Breast epithelium (tissue), 4 donors: ENCODE measurements around the gene IL12RB2. TPM values are rescaled to one million over a fixed set of nuclear protein-coding genes. Genes with fewer than 3 reads are reported as not detected.

ENCODE experiments used
- DNase-seq, 2 donors: peaks; one replicate each; pipeline ENCODE4 v3.0.0-alpha.2; 2019; ENCODE audit warnings: low spot score in 2 of 2
- H3K27ac ChIP-seq, 2 donors: fragments of 200-600 bp; sonication (generic) in 1 of 2; one replicate each; pipeline ENCODE4 v1.5.1; 2016 to 2019; ENCODE audit warnings: mild to moderate bottlenecking in 1 of 2
- H3K27me3 ChIP-seq, 2 donors: fragments of 200-600 bp; sonication (generic) in 1 of 2; one replicate each; pipeline versions ENCODE4 v1.5.1 to v1.6.0; 2017 to 2019; ENCODE audit warnings: control low read depth in 1 of 2, mild to moderate bottlenecking in 1 of 2
- H3K36me3 ChIP-seq: fragments of 200-600 bp; one replicate; pipeline ENCODE4 v1.5.1; 2019
- H3K4me1 ChIP-seq, 2 donors: fragments of 200-600 bp; sonication (generic); one replicate each; pipeline ENCODE4 v1.5.1; 2016 to 2019; ENCODE audit warnings: control low read depth in 1 of 2
- H3K4me3 ChIP-seq, 3 donors: fragments of 200-600 bp; sonication (generic); 1 replicate in 2 of 3; 2 replicates in 1 of 3; pipeline ENCODE4 v1.5.1; 2016 to 2019; ENCODE audit warnings: mild to moderate bottlenecking in 3 of 3, moderate library complexity in 2 of 3
- H3K9me3 ChIP-seq, 2 donors: fragments of 200-600 bp; sonication (generic) in 1 of 2; one replicate each; pipeline ENCODE4 v1.5.1; 2016 to 2019; ENCODE audit warnings: control low read depth in 1 of 2
- CTCF ChIP-seq, 3 donors: fragments of 450-650 bp; IDR thresholded peaks; one replicate each; pipeline ENCODE4 v1.5.1; 2016 to 2017; ENCODE audit warnings: antibody characterized with exemption in 3 of 3, mild to moderate bottlenecking in 3 of 3, moderate library complexity in 3 of 3
- POLR2A ChIP-seq: fragments of 450-650 bp; IDR thresholded peaks from one replicate; pipeline ENCODE4 v1.6.1; 2016; ENCODE audit warnings: antibody characterized with exemption, mild to moderate bottlenecking, moderate library complexity
- POLR2AphosphoS5 ChIP-seq, 3 donors: sonication (generic); formaldehyde crosslinking; IDR thresholded peaks; one replicate each; pipeline ENCODE4 v1.6.1; 2017; ENCODE audit warnings: antibody characterized with exemption in 3 of 3
- intact Hi-C: fragments of 100-400 bp; cut with DNase I; formaldehyde crosslinking; loops from one replicate; pipeline ENCODE4 v1.15.1; 2023; ENCODE audit warnings: low total_unique reads
- total RNA-seq, 3 donors: library from RNA; depleted of rRNA; stranded (reverse); fragments of >200 nt; gene quantifications; one replicate each; pipeline ENCODE4 v1.1.0, GENCODE V29; 2016

The IL12RB2 gene
- total RNA-seq, 3 donors from 2014 or later, result 0.33 to 5.1 (median 0.59) TPM

- H3K36me3 ChIP-seq, result no peaks in the 10 kb centered on the region
- no peaks in the 10 kb centered on the region for H3K9me3 ChIP-seq
- DNase-seq, result no peak
- H3K4me3 ChIP-seq, result no peak overlapping the region
- H3K4me1 ChIP-seq, result no peaks in the 10 kb centered on the region
- no peak overlapping the region for H3K27ac ChIP-seq
- intact Hi-C loops, result no loop called here
- no peaks in the 10 kb centered on the region for H3K27me3 ChIP-seq
- TF ChIP-seq POLR2AphosphoS5 (IDR thresholded peaks at IDR 0.05), result no peak
Observed at GRCh38 chr1:67322442-67322841, 14.8 kb downstream of the IL12RB2 start.

DNA sequence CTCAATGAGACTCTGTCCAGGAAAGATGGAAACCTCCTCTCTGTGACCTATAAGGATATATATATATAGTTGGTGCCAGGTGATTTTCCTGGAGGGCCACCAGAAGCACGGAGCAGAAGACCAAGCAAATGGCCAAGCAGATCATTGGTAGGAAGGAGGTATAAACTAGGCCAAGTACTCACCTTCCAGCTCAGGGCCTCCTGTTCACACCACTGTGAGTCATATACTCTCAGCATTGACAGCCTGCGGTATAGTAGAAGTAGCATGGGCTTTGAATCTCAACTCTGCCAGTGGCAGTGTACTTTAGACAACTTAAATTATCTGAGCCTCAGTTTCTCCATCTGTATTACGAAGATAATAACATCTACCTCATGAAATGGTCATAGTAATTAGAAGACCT is 15.4 kb downstream of the IL12RB2 start:
- no peak for DNase-seq
- no peaks in the 10 kb centered on the region for H3K9me3 ChIP-seq
- no peaks in the 10 kb centered on the region for H3K36me3 ChIP-seq
- H3K27me3 ChIP-seq, result no peaks in the 10 kb centered on the region
- TF ChIP-seq CTCF (IDR thresholded peaks at IDR 0.05) (no peak), POLR2AphosphoS5 (IDR thresholded peaks at IDR 0.05) (no peak), POLR2A (no peak)
- no peak overlapping the region for H3K27ac ChIP-seq
- no peaks in the 10 kb centered on the region for H3K4me1 ChIP-seq
- intact Hi-C loops, result no loop called here
- H3K4me3 ChIP-seq, result no peak overlapping the region

- intact Hi-C loops, result no loop called here
- TF ChIP-seq POLR2AphosphoS5 (IDR thresholded peaks at IDR 0.05) (no peak), CTCF (IDR thresholded peaks at IDR 0.05) (no peak), POLR2A (no peak)
- no peak for DNase-seq
- no peak overlapping the region for H3K27ac ChIP-seq
- no peaks in the 10 kb centered on the region for H3K36me3 ChIP-seq
- no peaks in the 10 kb centered on the region for H3K9me3 ChIP-seq
- H3K27me3 ChIP-seq, result no peaks in the 10 kb centered on the region
- no peaks in the 10 kb centered on the region for H3K4me1 ChIP-seq
- no peak overlapping the region for H3K4me3 ChIP-seq
Observed at GRCh38 chr1:67324068-67324467, 16.4 kb downstream of the IL12RB2 start.

DNA sequence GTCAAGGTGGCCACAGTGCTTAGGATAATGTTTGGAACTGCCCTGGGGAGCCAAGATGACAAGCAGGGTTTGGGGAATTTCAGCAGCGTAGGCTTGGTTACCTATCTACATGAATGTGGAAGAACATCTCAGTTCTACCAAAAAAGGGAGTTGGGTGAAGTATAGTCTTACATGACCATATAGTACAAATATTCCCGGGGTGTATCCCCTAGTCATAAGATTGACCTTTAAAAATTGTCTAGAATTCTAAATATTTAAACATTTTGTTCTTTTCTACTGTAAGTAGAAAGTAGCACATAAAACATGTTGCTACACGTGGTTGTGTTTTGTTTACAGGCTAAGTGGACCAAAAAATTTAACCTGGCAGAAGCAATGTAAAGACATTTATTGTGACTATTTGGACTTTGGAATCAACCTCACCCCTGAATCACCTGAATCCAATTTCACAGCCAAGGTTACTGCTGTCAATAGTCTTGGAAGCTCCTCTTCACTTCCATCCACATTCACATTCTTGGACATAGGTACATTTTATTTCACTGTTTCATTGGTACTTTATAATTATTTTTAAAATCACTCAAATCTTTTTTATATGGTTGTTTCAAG is 20.3 kb downstream of the IL12RB2 start:
- intact Hi-C loops, result no loop called here
- Histone ChIP-seq H3K27ac (no peak overlapping the region), H3K27me3 (no peaks in the 10 kb centered on the region), H3K4me3 (no peak overlapping the region), H3K36me3 (no peaks in the 10 kb centered on the region), H3K4me1 (no peaks in the 10 kb centered on the region), H3K9me3 (no peaks in the 10 kb centered on the region)
- DNase-seq, result no peak
- no peak for TF ChIP-seq POLR2AphosphoS5 (IDR thresholded peaks at IDR 0.05)
- no peak for TF ChIP-seq POLR2A
- no peak for TF ChIP-seq CTCF (IDR thresholded peaks at IDR 0.05)

DNA sequence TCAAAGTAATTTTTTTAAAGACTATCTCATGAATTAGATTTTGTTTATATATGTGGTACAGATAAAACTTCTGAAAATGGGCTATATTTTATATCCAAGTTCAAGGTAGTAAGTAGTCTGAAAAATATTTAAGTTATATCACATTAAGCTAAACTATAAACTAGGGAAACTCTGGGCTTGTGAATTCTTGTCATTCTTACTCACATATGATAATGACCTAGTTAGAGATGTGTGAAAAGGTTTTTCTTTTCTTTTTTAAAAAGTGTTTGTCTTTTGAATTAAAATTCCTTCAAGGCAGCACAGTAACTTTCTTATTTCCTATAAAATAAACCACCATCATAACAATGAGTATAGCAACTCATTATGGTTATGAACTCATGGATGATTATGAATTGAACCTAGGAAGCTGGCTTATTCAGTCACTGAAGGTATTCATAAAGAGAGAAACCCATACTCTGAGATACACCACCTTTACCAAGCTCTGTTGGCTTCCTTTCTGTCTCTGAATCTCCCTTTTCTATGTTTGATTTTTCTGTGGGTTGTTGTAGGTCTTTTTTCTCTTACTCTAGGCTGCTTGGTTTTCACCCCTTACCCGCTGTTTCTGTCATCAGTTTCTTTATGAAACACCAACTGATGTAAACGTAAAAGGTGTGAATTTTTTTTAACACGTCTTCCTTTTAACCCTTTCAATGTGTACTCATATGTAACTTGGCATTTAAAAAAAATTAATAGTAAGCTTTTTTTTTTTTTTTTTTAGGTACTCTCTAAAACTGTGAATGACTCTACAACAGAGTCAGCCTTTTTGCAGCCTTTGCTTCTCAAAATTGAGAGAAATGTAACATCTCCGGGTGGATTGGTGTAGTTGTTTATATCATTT is 25.2 kb downstream of the IL12RB2 start:
- intact Hi-C loops, result no loop called here
- no peak for DNase-seq
- TF ChIP-seq POLR2AphosphoS5 (IDR thresholded peaks at IDR 0.05) (no peak), POLR2A (no peak), CTCF (IDR thresholded peaks at IDR 0.05) (no peak)
- no peak overlapping the region for H3K4me3 ChIP-seq
- no peaks in the 10 kb centered on the region for H3K27me3 ChIP-seq
- H3K27ac ChIP-seq, result no peak overlapping the region
- no peaks in the 10 kb centered on the region for H3K4me1 ChIP-seq
- H3K36me3 ChIP-seq, result no peaks in the 10 kb centered on the region
- H3K9me3 ChIP-seq, result no peaks in the 10 kb centered on the region
